ENCODE results near the gene PAQR6.
A peak's percentile ranks its signal among the peaks of the same experiment; 100 is the strongest.

Gene PAQR6

GRCh38 chr1:156259805-156260204, 11.9 kb upstream of the PAQR6 start:
- no peak for TF ChIP-seq CTCF (conservative IDR thresholded peaks at IDR 0.05; ENCODE audit: low read depth)
- ChIA-PET CTCF (interaction anchor here (0.6 kb wide), 2 partner anchors 99 to 226 kb away, joined by 5 read pairs; no protein-coding TSS in a partner anchor), POLR2A (ENCODE audit: low non-redundant PET) (no interaction called here)
- H3K27ac ChIP-seq, result peak overlapping the region; percentile 97
- no peak for DNase-seq (ENCODE audit: low spot score)

GRCh38 chr1:156258859-156259258, 11.0 kb upstream of the PAQR6 start:
- POLR2A ChIA-PET (ENCODE audit: low non-redundant PET), result no interaction called here
- peak overlapping the region; percentile 97 for H3K27ac ChIP-seq
- no peak for TF ChIP-seq CTCF (conservative IDR thresholded peaks at IDR 0.05; ENCODE audit: low read depth)
- peak; percentile 79 for DNase-seq (ENCODE audit: low spot score)
- CTCF ChIA-PET, result interaction anchor here (0.7 kb wide), 1 partner anchor 194 kb away, joined by 3 read pairs; no protein-coding TSS in a partner anchor

GRCh38 chr1:156257711-156258110, 9.9 kb upstream of the PAQR6 start:
- peak overlapping the region; percentile 97 for H3K27ac ChIP-seq
- POLR2A ChIA-PET (ENCODE audit: low non-redundant PET), result no interaction called here
- no peak for DNase-seq (ENCODE audit: low spot score)
- CTCF ChIA-PET, result no interaction called here
- TF ChIP-seq CTCF (conservative IDR thresholded peaks at IDR 0.05; ENCODE audit: low read depth), result no peak

GRCh38 chr1:156253634-156254033, 5.8 kb upstream of the PAQR6 start:
- POLR2A ChIA-PET (ENCODE audit: low non-redundant PET), result no interaction called here
- TF ChIP-seq CTCF (conservative IDR thresholded peaks at IDR 0.05; ENCODE audit: low read depth), result no peak
- DNase-seq (ENCODE audit: low spot score), result no peak
- H3K27ac ChIP-seq, result peak overlapping the region; percentile 82
- CTCF ChIA-PET, result no interaction called here

GRCh38 chr1:156251527-156251926, 3.7 kb upstream of the PAQR6 start:
- ChIA-PET POLR2A (ENCODE audit: low non-redundant PET) (interaction anchor here (0.6 kb wide), 1 partner anchor 10 kb away, joined by 4 read pairs; no protein-coding TSS in a partner anchor), CTCF (no interaction called here)
- H3K27ac ChIP-seq, result peak overlapping the region; percentile 82
- no peak for TF ChIP-seq CTCF (conservative IDR thresholded peaks at IDR 0.05; ENCODE audit: low read depth)
- no peak for DNase-seq (ENCODE audit: low spot score)

GRCh38 chr1:156249593-156249992, 1.7 kb upstream of the PAQR6 start:
- CTCF ChIA-PET, result no interaction called here
- POLR2A ChIA-PET (ENCODE audit: low non-redundant PET), result no interaction called here
- no peak for DNase-seq (ENCODE audit: low spot score)
- TF ChIP-seq CTCF (conservative IDR thresholded peaks at IDR 0.05; ENCODE audit: low read depth), result no peak
- H3K27ac ChIP-seq, result peak overlapping the region; percentile 82

GRCh38 chr1:156248323-156248683, 447 bp upstream of the PAQR6 start:
- POLR2A ChIA-PET (ENCODE audit: low non-redundant PET), result interaction anchor here (0.7 kb wide), 1 partner anchor 21 kb away, joined by 6 read pairs; no protein-coding TSS in a partner anchor
- no peak for TF ChIP-seq CTCF (conservative IDR thresholded peaks at IDR 0.05; ENCODE audit: low read depth)
- no peak for DNase-seq (ENCODE audit: low spot score)
- CTCF ChIA-PET, result no interaction called here
- H3K27ac ChIP-seq, result peak overlapping the region; percentile 82

Data from RWPE1 (cell line).